NCI-H1092 treated with DMSO at 0.1 percent for 48 hours (cell line): ENCODE measurements around the gene HIVEP3.
A peak's percentile ranks its signal among the peaks of the same experiment; 100 is the strongest.
"Not testable (repeated sequence)": the region's sequence is repeated elsewhere in the genome, so short reads cannot be mapped to it uniquely, and the experiment has no call there.

Source experiments
- DNase-seq: peaks from one replicate; lab custom pipeline; 2025; lab: John Stamatoyannopoulos, UW

The HIVEP3 gene

DNA sequence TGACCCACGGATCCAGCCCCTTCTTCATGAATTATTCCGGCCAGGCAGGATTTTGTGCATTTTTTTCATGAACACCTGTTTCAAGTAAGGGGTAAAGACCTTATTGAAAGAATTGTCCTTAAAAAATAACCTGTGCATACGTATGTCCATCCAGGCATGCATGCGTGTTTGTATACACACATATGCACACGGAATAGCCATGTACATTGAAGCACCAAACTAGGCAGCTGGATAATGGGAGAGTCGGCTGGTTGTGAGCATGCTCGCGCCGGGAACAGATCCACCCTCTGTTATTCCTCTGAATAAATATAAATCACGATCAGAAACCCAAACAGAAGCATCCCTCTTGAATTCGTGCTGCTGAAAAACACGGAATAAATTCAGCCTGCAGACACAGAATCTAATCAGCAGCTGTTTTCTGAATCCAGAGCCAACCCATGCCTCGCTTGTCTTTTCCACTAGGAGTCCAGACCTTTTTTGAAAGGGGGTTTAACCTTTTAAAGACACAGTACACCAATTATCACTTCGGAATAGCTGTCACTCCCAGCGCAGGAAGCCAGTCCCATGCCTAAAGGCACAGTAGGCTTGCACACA lies at the start of gene HIVEP3:
HIVEP3 (minus strand) TSS at position 473 of the 594 bp plus-strand sequence.
- DNase-seq: peak; percentile 85

DNA sequence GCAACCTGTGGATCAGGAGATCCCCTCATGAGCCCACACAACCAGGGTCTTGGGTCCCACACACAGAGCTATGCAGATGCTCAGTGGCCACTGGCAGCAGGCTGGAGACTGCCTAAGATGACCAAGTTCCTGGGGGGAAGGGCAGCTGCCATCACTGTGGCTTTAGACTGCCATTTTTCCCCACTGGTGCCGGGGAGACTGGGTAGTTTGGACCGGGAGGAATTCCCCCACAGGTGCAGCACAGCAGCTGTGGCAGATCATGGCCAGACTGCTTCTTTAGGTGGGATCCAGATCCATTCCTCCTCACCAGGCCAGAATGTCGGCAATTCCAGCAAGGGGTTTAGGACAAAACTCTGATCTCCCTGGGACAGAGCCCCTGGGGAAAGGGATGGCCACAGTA lies 45.7 kb upstream of the HIVEP3 start:
- DNase-seq: no peak

DNA sequence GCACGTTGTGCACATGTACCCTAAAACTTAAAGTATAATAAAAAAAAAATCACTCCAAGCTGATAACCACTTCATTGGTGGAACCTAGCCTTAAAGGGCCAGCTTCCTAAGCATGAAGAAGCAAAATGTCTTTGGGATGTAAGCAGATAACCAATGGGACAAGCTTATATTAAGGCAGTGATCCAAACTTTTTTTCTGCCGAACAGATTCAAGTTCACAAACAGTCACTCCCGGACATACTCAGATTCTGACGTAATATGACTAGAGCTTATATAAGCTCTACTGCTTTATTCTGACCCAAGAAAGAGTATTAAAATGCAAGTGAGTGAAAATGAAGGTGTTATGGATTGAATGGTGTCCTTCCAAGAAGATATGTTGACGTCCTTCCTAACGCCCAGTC lies 44.9 kb upstream of the HIVEP3 start:
- no peak for DNase-seq

DNA sequence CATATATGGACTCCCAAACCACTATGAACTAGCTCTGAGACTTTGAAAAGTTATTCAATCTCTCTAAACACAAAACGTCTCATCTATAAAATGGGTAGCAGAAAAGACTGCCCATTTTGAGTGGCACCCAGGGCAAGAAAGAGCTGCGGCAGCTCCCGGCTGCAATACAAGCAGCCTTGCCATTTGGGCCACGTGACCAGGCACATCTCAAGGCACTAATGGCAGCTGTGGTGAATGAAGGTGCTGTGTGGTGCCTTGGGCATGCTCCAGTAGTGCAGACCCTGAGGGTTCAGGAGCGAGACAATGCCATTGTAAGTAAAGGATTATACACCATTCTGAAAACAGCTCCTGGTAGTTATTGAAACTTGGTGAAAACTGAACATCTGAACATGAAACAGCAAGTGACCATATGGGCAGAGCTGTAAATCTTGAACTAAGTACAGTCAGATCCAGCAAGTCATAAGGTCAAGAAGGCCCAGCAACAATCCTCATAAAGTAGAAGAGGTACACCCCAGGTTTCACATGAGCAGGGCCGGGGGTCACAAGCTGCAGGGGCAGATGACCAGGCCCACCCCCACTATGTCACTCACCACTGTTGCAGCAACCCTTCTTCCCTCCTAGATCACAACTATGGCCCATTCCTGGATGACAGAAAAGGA lies 39.4 kb upstream of the HIVEP3 start:
- DNase-seq: no peak

DNA sequence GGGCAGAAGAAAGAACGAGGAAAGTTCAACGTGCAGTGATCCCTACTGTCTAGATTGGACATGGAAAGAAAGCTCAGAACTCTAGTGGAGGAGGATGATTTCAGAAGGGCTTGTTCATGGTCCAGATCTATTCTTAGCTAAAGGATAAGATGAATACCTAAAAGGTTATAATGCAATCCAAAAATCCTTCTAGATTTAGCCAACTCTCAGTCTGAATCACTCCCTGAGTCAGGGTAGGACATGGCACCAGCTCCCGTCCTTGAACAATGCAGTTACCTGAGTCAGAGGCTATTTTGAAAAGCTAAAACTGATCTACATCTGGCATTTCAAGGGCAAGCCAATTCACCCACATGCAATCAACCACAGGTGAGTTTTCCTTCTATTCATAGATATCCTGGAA lies 38.8 kb upstream of the HIVEP3 start:
- no peak for DNase-seq

DNA sequence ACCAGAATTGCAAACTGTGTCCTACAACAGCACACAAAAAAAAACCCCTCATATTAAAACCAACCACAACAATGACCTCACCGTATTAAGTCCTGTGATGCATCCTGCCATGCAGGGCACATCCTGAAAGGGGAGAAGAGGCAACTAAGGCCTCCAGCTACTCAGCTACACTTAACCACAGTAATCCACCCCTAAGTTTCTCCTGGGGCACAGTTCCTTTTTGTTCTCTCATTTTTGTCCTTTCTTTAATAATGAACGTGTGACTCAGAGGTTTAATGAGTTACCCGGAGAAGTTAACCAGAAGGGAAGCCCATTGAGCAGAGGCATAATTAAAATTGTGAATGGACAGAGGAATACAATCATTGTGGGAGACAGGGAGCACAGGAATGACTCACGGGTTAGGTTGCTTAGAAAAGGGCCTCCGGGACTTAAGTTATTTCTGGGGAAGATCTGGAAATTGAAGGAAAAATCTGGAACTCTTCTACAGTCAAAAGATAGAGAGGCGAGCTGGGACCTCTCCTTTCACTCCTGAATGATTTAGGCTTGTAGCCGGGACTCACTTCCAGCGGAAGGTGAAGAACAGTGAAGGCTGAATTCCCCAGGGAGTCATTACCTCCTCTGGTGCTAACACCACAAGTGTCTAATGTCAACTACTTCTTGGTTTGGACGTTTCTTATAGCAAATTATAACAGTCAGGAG lies 36.9 kb upstream of the HIVEP3 start:
- DNase-seq: no peak

DNA sequence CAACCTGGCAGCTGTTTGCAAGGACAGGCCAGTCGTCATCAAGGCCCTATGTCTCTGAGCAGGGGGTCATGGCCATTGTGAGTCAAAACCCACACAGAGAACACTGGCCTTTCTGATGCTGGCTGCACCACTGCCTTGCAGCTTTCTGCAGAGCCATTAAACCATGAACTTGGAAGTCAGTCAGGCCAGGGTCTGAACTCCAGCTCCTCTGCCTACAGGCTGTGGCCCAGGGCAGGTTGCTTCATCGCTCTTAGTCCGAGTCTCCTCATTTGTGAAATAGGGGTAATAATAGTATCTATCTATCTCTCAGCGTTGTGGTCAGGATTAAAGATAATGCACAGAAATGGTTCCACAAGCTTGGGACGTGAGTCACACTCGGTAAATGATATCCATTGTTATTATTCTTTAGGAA lies 35.8 kb upstream of the HIVEP3 start:
- DNase-seq: no peak

DNA sequence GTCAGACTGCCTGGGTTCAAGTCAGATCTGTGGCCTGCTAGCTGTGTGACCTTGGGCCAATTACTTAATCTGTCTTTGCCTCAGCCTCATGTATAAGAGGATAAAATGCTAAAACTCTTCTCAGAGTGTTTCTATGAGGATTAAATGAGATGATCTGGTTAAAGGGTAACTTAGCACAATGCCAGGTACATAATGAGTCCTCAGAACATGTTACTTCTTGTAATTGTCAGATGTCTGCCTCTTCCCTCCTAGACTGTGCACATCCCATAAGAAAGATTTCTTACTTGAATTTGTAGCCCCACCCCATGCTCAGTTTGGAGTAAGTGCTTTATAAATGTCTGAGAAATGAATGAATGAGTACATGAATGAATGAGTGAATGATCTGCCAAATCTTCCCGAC lies 34.6 kb upstream of the HIVEP3 start:
- no peak for DNase-seq

DNA sequence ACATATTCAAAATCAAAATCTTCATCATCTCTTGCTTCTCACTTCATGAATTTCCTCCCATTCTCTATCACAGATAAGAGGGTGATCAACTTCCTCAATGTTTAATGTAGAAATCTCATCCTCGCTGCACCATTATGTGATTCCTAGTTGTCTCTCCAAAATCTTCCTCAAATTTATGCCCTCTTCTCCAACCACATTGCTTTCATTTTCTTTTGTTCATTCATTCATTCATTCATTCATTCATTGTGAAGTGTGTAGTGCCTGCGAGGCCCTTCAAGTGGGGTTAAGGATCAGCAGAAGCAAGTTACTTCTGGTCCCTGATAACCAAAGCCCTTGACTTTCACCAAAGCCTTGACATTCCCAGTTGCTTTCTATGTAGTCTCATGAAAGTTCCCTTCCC lies 33.5 kb upstream of the HIVEP3 start:
- no peak for DNase-seq

DNA sequence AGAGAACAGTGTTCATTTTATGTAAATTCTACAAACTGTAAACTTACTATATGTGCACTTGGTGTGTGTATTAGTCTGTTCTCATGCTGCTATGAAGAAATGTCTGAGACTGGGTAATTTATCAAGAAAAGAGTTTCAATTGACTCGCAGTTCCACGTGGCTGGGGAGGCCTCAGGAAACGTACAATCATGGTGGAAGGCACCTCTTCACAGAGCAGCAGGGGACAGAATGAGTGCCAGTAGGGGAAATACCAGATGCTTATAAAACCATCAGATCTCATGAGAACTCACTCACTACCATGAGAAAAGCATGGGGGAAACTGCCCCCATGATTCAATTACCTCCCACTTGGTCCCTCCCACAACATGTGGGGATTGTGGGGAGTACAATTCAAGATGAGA lies 32.8 kb upstream of the HIVEP3 start:
- DNase-seq: not testable (repeated sequence)

DNA sequence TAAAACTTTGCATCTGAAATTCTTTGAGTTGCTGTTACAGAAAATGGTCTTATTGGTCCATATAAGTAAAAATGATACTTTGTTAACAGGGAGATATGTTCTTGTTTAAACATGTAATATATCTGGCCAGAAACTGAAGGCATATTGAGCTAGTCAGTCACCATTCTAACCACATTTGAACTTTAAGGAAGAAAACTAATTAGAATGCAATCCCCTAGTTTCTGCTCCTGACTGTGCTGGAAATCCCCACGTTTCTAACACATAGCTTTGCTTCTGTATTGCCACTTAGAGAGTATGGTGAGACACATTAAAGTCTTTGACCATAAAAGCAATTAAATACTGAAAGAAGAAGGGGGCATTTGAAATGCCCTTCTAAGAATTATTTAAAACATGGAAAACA lies 32.1 kb upstream of the HIVEP3 start:
- no peak for DNase-seq

DNA sequence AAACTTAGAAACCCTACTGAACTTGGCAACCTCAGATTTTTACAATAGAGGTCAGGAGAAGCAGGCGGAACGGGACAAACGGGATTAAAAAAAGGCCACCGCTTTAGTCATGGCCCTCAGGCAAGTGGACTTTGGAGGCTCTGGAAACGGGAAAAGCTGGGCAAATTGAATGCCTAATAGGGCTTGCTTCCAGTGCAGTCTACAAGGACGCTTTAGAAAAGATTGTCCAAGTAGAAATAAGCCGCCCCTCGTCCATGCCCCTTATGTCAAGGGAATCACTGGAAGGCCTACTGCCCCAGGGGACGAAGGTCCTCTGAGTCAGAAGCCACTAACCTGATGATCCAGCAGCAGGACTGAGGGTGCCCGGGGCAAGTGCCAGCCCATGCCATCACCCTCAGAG lies 27.2 kb upstream of the HIVEP3 start:
- not testable (repeated sequence) for DNase-seq

DNA sequence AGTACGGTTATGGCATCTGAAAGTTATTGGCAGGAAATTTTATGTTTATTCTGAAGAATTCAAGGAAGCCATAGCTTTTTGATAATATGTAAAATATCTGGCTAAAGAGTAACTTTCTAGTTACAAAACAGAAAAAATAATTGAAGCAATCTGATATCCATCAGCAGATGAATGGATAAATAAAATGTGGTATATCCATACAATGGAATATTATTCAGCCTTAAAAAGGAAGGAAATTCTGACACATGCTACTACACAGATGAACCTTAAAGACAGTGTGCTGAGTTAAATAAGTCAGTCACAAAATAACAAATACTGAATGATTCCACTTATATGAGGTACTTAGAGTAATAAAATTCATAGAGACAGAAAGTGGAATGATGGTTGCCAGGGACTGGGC lies 25.0 kb upstream of the HIVEP3 start:
- DNase-seq: no peak

DNA sequence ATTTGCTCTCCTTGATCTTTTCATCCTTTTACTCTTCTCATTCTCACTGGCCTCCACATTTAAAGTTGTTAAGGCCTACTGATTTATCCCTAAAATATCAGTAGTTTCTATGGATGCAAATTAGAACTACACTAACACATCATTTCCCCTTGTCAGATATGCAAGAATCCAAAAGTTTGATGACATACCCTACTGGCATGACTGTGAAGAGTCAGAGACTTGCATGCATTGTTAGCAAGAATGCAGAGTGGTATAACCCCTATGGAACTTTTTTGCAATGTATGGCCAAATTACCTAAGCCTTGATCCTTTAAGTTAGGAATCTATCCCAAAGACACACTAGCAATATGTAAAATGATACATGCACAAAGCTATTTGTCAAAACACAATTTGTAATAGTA lies 23.6 kb upstream of the HIVEP3 start:
- no peak for DNase-seq

DNA sequence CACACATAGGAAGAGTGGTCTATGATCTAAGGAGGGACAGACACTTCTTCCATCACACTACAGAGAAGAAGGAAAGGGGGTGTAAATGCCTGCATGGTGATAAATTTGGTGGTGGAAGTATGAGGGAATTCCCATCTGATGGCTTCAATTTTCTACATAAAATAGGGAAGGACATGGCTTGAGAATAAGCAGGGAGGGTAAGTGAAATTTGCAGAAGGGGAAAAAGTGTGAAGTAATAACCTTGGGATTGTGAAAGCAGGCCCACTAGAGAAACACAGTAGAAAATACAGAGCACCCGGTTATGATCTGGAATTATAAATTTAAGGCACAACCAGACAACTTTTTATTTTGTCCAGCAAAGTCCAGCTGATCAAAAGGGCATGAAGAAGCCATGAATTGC lies 22.7 kb upstream of the HIVEP3 start:
- DNase-seq: no peak

DNA sequence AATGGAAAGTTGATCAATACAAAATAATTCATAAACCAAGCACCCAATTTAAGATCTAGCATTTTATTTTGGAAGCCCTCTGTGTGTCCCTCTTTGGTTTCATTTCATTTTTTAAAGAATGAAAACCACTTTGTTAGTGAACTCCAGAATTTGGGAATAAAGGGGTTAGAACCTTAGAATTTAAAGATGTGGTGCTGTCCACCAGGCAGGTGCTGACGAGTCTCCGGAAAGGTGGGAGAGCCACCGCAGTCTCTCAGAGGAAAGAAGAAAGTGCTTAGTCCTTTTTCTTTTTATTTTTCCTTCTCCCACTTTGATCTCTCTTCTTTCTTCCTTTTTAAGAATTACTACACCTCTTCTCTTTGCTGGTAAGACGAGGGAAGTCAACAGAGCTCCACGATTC lies 20.5 kb upstream of the HIVEP3 start:
- DNase-seq: no peak

DNA sequence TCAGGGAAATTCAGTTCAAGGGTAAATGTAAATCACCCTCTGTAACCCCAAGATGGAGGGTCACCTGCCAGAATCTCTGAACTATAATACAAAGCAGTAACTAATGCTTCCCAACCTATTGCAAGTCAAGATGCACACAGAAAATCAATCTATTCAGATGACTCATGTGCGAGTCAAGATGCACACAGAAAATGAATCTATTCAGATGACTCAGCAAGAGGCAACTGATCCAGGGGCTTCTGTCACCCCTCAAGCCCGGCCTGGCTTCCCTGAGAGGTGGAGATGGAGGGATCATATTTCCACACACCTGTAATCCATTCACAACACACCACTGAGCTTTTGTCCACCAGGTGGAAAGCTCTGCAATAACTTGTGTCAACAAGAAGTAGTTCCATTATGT lies 17.4 kb upstream of the HIVEP3 start:
- peak; percentile 46 for DNase-seq

DNA sequence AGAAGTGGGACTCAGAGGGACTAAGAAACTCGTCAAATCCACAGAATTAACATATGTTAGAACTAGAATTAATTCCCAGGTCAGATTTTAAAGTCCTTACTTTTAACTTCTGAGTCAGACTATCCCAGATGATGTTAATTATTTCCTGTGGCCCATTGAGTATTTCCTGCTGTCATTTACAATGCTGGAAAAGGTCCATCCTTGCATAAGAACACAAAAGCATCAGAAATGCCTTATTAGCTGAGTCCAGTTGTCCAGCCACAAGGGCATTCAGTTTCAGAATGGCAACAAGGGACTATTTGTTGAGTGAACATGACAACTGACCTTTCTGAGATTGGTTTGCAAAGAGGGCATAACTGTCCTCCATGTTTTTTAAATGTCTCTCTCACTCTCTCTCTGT lies 16.5 kb upstream of the HIVEP3 start:
- no peak for DNase-seq

DNA sequence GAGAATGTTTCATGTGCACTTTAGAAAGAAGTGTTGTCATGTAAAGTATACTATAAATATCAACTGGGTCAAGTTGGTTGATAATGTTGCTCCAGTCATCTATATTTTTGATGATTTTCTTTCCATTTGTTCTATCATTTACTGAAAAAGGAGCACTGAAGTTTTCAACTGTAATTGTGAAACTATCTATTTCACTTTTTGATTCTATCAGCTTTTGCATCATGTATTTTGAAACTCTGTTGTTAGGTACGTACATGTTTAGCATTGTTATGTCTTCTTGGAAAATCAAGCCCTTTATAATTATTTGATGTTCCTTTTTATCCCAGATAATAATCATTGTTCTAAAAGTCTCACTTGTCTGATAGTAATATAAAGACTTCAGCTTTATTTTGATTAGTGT lies 14.4 kb upstream of the HIVEP3 start:
- DNase-seq: no peak

DNA sequence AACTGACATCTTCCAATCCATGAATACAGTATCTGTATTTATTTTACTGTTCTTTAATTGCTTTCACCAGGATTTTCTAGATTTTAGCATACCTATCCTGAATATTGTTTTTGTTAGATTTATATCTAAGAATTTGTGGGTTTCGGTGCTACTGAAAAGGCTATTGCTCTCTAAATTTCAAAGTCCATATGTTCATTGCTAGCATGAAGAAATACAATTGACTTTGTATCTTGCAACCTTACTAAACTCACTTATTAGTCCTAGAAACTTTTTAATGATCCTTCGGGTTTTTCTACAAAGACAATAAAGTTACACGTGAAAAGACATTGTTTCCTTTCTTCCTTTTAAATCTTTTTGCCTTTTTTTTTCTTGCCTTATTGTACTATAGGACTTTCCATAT lies 12.9 kb upstream of the HIVEP3 start:
- DNase-seq: no peak

DNA sequence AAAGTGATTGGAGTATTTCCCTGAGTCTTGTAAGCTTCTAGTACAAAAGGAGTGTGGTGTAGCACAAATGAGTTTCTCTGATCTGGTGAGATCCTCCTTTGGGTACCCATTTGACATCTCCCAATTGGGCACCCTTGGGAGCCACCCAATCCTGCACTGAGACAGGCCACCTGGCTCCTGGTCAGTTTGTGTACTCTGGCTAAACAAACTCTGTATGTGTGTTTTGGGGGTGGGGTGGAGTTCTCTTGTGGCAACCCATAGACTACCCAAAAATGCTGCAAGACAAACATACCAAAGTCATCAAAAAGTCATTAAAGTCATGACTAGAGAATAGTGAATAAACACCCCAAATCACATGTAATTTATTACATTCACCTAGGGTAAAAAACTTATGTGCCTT lies 8.4 kb upstream of the HIVEP3 start:
- DNase-seq: peak; percentile 14

DNA sequence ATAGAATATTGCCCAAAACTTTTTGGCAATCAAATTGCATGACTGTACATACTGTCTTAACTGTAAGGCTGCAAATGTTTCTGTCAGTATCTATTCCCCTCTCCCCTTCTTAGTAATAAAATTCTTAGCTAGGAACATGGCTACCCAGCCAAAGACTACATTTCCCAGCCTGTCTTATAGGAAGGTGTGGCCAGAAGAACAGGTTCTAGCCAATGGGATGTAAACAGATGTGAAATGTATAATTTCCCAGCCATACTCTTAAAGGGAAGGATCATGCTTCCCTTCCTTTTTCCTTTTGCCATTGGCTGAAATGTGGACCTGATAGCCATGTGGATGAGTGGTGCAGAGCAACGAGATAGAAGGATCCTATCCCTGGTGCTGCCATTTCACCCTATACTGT lies 7.0 kb upstream of the HIVEP3 start:
- DNase-seq: no peak

DNA sequence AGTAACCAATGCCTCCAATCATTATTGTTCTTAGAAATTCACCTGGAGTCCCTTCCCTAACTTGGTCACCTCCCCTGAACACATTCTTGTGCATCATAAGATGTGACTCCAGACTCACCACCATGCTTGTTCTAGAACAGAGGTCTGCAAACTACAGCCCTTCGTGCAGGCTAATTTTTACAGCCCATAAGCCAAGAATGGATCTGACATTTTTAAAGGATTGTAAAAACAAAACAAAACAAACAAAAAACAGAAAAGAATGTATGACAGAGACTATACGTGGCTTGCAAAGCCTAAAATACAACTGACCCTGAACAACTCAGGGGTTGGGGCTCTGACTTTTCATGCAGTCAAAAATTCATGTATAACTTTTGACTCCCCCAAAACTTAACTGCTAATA lies 6.2 kb upstream of the HIVEP3 start:
- DNase-seq: no peak

DNA sequence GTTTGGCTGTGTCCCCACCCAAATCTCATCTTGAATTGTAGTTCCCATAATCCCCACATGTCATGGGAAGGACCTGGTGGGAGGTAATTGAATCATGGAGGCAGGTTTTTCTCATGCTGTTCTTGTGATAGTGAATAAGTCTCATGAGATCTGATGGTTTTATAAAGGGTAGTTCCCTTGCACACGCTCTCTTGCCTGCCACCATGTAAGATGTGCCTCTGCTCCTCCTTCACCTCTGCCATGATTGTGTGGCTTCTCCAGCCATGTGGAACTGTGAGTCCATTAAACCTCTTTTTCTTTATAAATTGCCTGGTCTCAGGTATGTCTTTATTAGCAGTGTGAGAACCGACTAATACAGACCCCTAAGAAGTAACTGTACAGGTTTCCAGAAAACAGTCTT lies 2.5 kb upstream of the HIVEP3 start:
- not testable (repeated sequence) for DNase-seq
